ENCODE results near the gene SPESP1.
A peak's percentile ranks its signal among the peaks of the same experiment; 100 is the strongest.

The SPESP1 gene

DNA sequence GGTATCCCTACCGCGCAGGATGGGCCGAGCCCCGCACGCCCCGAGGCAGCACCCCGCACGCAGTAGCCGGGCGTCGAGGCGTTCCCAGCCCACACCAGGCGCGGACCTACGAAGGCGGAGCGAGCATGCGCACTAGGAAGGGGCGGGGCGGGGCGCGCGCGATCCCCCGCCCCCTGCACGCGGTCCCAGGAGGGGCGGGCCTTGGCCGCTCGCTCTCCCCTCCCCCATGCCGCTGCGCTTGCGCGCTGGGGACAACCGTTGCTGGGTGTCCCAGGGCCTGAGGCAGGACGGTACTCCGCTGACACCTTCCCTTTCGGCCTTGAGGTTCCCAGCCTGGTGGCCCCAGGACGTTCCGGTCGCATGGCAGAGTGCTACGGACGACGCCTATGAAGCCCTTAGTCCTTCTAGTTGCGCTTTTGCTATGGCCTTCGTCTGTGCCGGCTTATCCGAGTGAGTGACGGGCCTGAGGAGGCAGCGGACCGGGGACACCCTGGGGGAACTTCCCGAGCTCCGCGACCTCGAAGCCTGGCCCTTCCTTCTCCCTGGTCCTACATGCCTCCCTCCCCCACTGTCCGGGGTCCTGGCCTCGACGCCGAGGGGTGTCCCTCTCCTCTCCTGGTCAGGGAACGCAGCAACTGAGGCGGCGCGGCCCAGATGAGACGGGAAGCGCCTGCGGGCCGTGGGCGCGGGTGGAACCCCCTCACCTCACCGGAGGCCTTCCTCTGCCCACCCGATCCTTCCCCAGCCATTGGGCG lies at the start of gene SPESP1:
Gene SPESP1 (plus strand): TSS at position 258 of the 755 bp plus-strand sequence. CDS start 129 bp downstream, at position 387.
- TF ChIP-seq, protein P1, sequence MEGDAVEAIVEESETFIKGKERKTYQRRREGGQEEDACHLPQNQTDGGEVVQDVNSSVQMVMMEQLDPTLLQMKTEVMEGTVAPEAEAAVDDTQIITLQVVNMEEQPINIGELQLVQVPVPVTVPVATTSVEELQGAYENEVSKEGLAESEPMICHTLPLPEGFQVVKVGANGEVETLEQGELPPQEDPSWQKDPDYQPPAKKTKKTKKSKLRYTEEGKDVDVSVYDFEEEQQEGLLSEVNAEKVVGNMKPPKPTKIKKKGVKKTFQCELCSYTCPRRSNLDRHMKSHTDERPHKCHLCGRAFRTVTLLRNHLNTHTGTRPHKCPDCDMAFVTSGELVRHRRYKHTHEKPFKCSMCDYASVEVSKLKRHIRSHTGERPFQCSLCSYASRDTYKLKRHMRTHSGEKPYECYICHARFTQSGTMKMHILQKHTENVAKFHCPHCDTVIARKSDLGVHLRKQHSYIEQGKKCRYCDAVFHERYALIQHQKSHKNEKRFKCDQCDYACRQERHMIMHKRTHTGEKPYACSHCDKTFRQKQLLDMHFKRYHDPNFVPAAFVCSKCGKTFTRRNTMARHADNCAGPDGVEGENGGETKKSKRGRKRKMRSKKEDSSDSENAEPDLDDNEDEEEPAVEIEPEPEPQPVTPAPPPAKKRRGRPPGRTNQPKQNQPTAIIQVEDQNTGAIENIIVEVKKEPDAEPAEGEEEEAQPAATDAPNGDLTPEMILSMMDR (IDR thresholded peaks at IDR 0.05; ENCODE audit: insufficient read depth, low read depth, low read length, missing control alignments) = no peak
- DNase-seq (ENCODE audit: low read depth) = peak; percentile 64
- peak within 1 kb of the TSS; percentile 54 for H3K4me3 ChIP-seq (ENCODE audit: low read length)

DNA sequence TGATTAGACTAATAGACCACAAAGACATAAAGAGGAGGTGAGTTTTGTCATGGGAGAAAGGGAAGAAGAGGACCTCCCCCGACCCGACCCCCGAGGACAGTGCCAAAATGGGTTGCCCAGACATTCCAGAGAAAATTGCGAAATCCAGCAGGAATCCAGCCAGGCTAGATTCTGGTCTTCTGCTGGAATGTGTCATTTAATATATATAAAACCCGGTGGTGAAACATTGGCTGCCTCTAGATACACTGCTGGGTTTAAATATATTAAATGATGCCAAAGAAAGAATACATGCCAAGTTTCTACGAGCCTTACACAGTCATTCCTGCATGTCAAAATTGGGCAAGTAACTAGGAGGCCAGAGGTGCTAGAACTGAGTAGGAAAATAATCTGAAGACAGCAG lies 45.3 kb upstream of the SPESP1 start:
- peak; percentile 59 for DNase-seq (ENCODE audit: low read depth)
- TF ChIP-seq, protein P1 (IDR thresholded peaks at IDR 0.05; ENCODE audit: insufficient read depth, low read depth, low read length, missing control alignments) = no peak
- H3K4me3 ChIP-seq (ENCODE audit: low read length) = no peak overlapping the region

DNA sequence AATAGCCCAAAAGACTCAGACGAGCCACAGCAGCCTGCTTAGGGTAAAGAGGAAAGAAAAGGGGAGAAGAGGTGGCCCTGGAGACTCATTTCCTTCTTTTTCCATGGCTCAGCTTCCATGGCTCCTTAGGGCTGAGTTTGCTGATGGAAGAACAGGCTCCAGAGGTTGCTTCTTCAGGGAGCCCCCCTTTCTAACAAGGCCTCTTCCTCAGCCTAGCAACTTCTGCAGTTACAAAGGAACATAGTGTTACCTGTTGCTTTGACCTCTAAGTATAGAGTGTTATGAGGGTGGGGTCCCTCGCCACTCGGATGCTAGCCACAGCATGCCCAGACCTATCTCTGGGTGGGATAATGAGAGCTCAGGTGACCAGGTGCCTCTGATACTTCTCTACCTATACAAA lies 43.2 kb upstream of the SPESP1 start:
- DNase-seq (ENCODE audit: low read depth) = no peak
- H3K4me3 ChIP-seq (ENCODE audit: low read length) = no peak overlapping the region
- TF ChIP-seq, protein P1 (IDR thresholded peaks at IDR 0.05; ENCODE audit: insufficient read depth, low read depth, low read length, missing control alignments) = no peak

DNA sequence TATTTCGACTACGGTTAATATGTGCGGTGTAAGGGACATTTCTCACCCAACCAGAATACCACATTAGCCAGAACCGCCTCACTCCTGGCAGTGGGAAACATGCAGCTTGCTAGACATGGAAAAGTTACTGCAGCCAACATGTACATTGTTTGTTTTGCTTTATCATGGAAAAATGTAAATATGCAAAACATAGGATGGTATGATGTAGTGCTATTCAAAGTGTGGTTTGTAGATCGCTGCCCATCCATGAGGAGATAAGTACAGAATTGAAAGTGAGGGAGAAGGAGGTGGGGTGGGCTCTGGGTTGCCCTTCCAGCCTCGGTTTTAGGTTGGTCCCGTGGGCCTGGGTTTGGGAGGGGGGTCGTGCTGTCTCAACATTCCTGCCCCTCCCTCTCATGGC lies 42.5 kb upstream of the SPESP1 start:
- no peak for DNase-seq (ENCODE audit: low read depth)
- TF ChIP-seq, protein P1 (IDR thresholded peaks at IDR 0.05; ENCODE audit: insufficient read depth, low read depth, low read length, missing control alignments) = no peak
- H3K4me3 ChIP-seq (ENCODE audit: low read length) = no peak overlapping the region

DNA sequence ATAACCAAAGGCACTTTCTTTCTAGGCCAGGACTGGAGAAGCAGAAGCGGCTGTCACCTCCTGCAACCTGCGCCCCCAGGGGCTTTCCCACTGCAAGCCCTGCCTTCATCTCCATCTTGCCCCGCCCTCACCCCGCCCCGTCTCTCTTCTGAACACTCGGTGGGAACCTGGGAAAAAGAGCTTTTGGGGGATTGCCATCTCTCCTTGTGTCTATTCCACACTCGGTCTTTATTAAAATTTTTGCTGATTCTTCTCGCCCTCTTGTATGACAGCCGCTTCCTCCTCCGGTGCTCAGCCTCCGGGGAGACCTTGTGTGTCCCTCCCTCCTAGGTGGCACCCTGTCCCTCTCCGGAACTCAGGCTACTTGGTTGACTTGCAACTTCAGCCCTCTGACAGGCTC lies 41.9 kb upstream of the SPESP1 start:
- no peak for DNase-seq (ENCODE audit: low read depth)
- TF ChIP-seq, protein P1 (IDR thresholded peaks at IDR 0.05; ENCODE audit: insufficient read depth, low read depth, low read length, missing control alignments) = no peak
- no peak overlapping the region for H3K4me3 ChIP-seq (ENCODE audit: low read length)

DNA sequence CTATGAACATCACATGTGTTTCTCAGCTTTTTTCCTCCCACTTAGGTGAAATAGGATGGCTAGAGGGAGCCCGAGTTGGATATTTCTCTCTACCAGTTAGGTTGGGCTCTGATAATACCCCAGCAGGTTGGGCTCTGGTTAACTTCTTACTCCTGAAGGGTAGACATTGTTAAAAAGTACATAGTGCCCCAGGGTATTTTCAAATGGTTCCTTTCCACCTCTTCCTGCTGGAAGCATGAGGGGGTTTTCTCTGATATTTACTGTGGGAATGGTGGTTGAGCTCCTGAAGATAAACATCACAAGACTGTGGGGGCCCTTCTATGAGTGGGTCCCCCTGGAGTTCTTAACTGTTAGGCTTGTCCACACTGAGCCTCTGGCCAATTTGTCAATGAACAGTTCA lies 36.1 kb upstream of the SPESP1 start:
- no peak for DNase-seq (ENCODE audit: low read depth)
- TF ChIP-seq, protein P1 (IDR thresholded peaks at IDR 0.05; ENCODE audit: insufficient read depth, low read depth, low read length, missing control alignments) = no peak
- no peak overlapping the region for H3K4me3 ChIP-seq (ENCODE audit: low read length)

DNA sequence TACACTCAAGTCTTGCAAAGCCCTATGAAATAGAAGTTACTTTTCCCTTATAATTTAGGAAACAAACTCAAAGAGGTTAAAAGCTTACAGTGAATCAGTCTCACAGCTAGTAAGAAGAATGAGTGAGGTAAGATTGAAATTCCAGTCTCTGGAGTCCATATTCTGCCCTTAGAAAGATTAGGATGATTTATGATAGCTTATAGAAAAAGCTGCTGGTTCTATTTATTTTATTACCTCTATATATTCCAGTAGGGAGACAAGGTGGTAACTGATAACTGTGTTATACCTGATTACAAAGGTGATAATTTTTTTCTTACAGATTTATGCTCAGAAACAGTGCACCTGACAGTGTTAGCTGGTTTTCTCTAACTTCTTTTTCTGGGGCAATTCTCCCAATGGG lies 34.1 kb upstream of the SPESP1 start:
- TF ChIP-seq, protein P1 (IDR thresholded peaks at IDR 0.05; ENCODE audit: insufficient read depth, low read depth, low read length, missing control alignments) = no peak
- no peak for DNase-seq (ENCODE audit: low read depth)

More for the DNA sequence above, 34.1 kb upstream of the SPESP1 start:
- H3K4me3 ChIP-seq (ENCODE audit: low read length) = no peak overlapping the region
